DMS53 (cell line): ENCODE measurements around the gene CYGB.

Experiments
- DNase-seq: peaks from one replicate; lab custom pipeline; 2025; lab: John Stamatoyannopoulos, UW

CYGB gene

GRCh38 chr17:76500747-76501017 is 36.8 kb downstream of the CYGB start:
- DNase-seq, result no peak

GRCh38 chr17:76500074-76500746 is 37.3 kb downstream of the CYGB start:
- peak; percentile 52 for DNase-seq

- DNase-seq, result peak; percentile 79
Measured at GRCh38 chr17:76499267-76499667, 38.2 kb downstream of the CYGB start.

- peak; percentile 52 for DNase-seq
Measured at GRCh38 chr17:76498876-76499251, 38.6 kb downstream of the CYGB start.

GRCh38 chr17:76497979-76498875 is 39.3 kb downstream of the CYGB start:
- peak; percentile 94 for DNase-seq

GRCh38 chr17:76497699-76497978 is 39.9 kb downstream of the CYGB start:
- no peak for DNase-seq

GRCh38 chr17:76496464-76496863 is 41.0 kb downstream of the CYGB start:
- DNase-seq, result no peak

- DNase-seq, result no peak
Measured at GRCh38 chr17:76495663-76496400, 41.7 kb downstream of the CYGB start.

- DNase-seq, result no peak
Measured at GRCh38 chr17:76493505-76494167, 43.9 kb downstream of the CYGB start.

- no peak for DNase-seq
Measured at GRCh38 chr17:76492989-76493501, 44.5 kb downstream of the CYGB start.

GRCh38 chr17:76492123-76492988 is 45.2 kb downstream of the CYGB start:
- no peak for DNase-seq

- DNase-seq, result no peak
Measured at GRCh38 chr17:76491271-76492122, 46.0 kb downstream of the CYGB start.

- no peak for DNase-seq
Measured at GRCh38 chr17:76490112-76490710, 47.3 kb downstream of the CYGB start.

GRCh38 chr17:76487451-76488192 is 49.9 kb downstream of the CYGB start:
- no peak for DNase-seq

GRCh38 chr17:76485569-76485968 is 51.9 kb downstream of the CYGB start:
- DNase-seq, result peak; percentile 93

- DNase-seq, result no peak
Measured at GRCh38 chr17:76484228-76484725, 53.2 kb downstream of the CYGB start.

- DNase-seq, result no peak
Measured at GRCh38 chr17:76481071-76481655, 56.3 kb downstream of the CYGB start.

- DNase-seq, result no peak
Measured at GRCh38 chr17:76480632-76481031, 56.9 kb downstream of the CYGB start.
